ENCODE data around the gene KMT5C. TPM values are rescaled to one million over a fixed set of nuclear protein-coding genes. Genes with fewer than 3 reads are reported as not detected.

Gene KMT5C
- total RNA-seq, 4 donors from 2014 or later = 27.8 to 80.8 (median 31.3) TPM

DNA sequence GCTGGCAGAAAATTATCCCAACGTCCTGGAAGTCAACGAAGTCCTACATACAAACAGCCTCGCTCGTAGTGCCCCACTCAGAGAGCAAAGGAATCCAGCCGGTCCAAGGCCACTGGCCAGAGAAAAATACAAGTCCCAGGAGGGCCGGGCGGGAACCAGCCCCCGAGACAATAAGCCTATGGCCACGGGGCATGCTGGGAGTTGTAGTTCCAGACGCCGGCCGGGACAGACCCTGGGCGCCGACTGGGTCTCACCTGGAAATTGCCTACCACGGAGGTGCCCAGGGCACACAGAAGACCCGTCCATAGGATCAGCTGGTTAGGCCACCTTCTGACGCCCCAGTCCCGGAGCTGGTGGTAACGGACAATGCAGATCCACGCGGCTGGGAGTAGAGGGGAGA is 19.9 kb upstream of the KMT5C start:
- in situ Hi-C loops (cut with MboI; ENCODE audit: low pct_ligation_motif_present in 1 of 4, low pct_unique_long_range_greater_than_20kb in 1 of 4, low sequenced_read_pairs in 3 of 4) (no loop called here), intact Hi-C loops (cut with DNase I; ENCODE audit: low total_unique reads) (no loop called here)
- Histone ChIP-seq H3K27ac (no peak overlapping the region), H3K9me3 (no peaks in the 10 kb centered on the region), H3K4me3 (no peak overlapping the region), H3K4me1 (peaks cover 0 to 23% (median 12%) of the 10 kb centered on the region in 4 donors), H3K27me3 (no peaks in the 10 kb centered on the region), H3K36me3 (no peaks in the 10 kb centered on the region)
- no peak for DNase-seq
- no peak for TF ChIP-seq EP300 (IDR thresholded peaks at IDR 0.05; ENCODE audit: low read depth)
- TF ChIP-seq, protein P1, sequence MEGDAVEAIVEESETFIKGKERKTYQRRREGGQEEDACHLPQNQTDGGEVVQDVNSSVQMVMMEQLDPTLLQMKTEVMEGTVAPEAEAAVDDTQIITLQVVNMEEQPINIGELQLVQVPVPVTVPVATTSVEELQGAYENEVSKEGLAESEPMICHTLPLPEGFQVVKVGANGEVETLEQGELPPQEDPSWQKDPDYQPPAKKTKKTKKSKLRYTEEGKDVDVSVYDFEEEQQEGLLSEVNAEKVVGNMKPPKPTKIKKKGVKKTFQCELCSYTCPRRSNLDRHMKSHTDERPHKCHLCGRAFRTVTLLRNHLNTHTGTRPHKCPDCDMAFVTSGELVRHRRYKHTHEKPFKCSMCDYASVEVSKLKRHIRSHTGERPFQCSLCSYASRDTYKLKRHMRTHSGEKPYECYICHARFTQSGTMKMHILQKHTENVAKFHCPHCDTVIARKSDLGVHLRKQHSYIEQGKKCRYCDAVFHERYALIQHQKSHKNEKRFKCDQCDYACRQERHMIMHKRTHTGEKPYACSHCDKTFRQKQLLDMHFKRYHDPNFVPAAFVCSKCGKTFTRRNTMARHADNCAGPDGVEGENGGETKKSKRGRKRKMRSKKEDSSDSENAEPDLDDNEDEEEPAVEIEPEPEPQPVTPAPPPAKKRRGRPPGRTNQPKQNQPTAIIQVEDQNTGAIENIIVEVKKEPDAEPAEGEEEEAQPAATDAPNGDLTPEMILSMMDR (IDR thresholded peaks at IDR 0.05) = no peak
- no peak for TF ChIP-seq POLR2AphosphoS5 (IDR thresholded peaks at IDR 0.05)
- no peak for TF ChIP-seq POLR2A (IDR thresholded peaks at IDR 0.05)
- WGBS, 2 donors (ENCODE audit: low coverage in 1 of 2) = 63% methylated on average over 21 of the region's 21 CpGs; no CpG with 5 or more reads in 1 of the 2 donors

DNA sequence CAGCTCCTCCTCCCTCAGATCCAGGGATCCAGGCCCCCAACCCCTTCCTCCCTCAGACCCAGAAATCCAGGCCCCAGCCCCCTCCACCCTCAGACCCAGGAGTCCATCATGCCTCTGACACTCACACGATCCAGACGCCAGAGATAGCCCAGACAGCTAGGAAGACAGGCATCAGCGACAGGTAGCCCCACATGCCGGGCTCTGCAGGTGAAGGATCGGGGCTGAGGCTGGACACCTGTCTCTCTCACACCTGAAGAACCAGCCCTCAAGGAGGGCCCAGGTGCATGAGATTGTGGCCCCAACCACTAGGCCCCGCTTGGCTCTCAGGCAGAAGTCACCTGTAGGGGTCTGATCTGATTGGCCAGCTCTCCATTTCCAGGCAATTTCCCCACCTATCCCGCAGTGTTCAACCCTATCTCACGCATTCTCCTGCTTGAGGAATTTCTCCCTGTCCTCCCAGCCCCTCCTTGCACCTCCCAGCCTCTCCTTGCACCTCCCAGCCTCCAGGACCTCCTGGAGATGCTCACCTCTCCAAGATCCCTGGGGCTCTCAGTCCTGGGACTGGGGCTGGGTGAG is 18.7 kb upstream of the KMT5C start:
- H3K4me1 ChIP-seq = peaks cover 0 to 23% (median 12%) of the 10 kb centered on the region in 4 donors
- TF ChIP-seq EP300 (IDR thresholded peaks at IDR 0.05; ENCODE audit: low read depth) = no peak
- TF ChIP-seq POLR2AphosphoS5 (IDR thresholded peaks at IDR 0.05) = no peak
- no peak for TF ChIP-seq POLR2A (IDR thresholded peaks at IDR 0.05)
- TF ChIP-seq, protein P1 (IDR thresholded peaks at IDR 0.05) = no peak
- peak overlapping the region; percentile 2 to 57 (median 52) for H3K27ac ChIP-seq
- H3K36me3 ChIP-seq = no peaks in the 10 kb centered on the region
- 82 to 92% methylated on average over 2 to 5 of the region's 8 CpGs for WGBS, 2 donors (ENCODE audit: low coverage in 1 of 2)
- no peaks in the 10 kb centered on the region for H3K27me3 ChIP-seq
- DNase-seq = no peak
- peak overlapping the region in 1 of 4 donors; percentile 16 for H3K4me3 ChIP-seq
- intact Hi-C loops (cut with DNase I; ENCODE audit: low total_unique reads) = no loop called here
- in situ Hi-C loops (cut with MboI; ENCODE audit: low pct_ligation_motif_present in 1 of 4, low pct_unique_long_range_greater_than_20kb in 1 of 4, low sequenced_read_pairs in 3 of 4) = no loop called here
- H3K9me3 ChIP-seq = no peaks in the 10 kb centered on the region

DNA sequence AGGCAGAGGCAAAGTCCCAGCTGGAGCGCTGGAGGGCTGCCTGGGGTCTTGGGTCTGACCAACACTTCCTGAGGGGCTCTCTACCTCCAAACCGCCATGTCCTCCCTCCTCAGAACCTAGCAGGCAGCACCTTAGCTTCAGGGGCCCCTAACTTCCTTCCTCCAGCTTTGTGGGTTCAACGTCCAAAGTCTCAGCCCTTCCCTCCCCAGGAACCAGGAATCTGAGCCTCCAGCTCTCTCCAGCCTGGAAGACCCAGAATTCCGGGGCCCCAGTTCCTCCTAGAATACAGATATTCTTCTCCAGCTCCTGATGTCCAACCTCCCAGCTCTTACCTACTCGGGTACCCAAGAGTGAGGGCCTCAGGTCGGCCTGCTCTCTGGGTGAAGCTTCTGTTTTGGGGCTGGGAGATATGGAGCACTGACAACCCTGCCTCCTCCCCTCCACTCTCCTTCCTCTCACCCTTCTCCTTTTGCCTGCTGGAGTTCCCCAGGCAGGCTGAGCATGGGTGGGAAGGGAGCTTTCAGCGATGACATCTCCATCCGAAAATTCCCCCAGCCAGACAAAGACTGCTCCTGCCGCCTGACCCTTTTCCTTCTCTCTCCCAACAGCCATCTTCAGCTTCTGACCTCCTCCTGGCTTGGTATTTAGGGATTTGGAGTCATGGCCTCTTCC is 18.1 kb upstream of the KMT5C start:
- peak overlapping the region; percentile 2 to 57 (median 52) for H3K27ac ChIP-seq
- H3K4me1 ChIP-seq = peaks cover 0 to 23% (median 12%) of the 10 kb centered on the region in 4 donors
- TF ChIP-seq POLR2A (IDR thresholded peaks at IDR 0.05) (no peak), EP300 (IDR thresholded peaks at IDR 0.05; ENCODE audit: low read depth) (no peak), POLR2AphosphoS5 (IDR thresholded peaks at IDR 0.05) (no peak)
- TF ChIP-seq, protein P1 (IDR thresholded peaks at IDR 0.05) = no peak
- intact Hi-C loops (cut with DNase I; ENCODE audit: low total_unique reads) = no loop called here
- no peaks in the 10 kb centered on the region for H3K36me3 ChIP-seq
- H3K4me3 ChIP-seq = peak overlapping the region in 1 of 4 donors; percentile 16
- WGBS, 2 donors (ENCODE audit: low coverage in 1 of 2) = 59 to 60% methylated on average over 1 to 9 of the region's 9 CpGs
- H3K9me3 ChIP-seq = no peaks in the 10 kb centered on the region
- no peaks in the 10 kb centered on the region for H3K27me3 ChIP-seq
- in situ Hi-C loops (cut with MboI; ENCODE audit: low pct_ligation_motif_present in 1 of 4, low pct_unique_long_range_greater_than_20kb in 1 of 4, low sequenced_read_pairs in 3 of 4) = no loop called here
- peak; percentile 41 for DNase-seq

DNA sequence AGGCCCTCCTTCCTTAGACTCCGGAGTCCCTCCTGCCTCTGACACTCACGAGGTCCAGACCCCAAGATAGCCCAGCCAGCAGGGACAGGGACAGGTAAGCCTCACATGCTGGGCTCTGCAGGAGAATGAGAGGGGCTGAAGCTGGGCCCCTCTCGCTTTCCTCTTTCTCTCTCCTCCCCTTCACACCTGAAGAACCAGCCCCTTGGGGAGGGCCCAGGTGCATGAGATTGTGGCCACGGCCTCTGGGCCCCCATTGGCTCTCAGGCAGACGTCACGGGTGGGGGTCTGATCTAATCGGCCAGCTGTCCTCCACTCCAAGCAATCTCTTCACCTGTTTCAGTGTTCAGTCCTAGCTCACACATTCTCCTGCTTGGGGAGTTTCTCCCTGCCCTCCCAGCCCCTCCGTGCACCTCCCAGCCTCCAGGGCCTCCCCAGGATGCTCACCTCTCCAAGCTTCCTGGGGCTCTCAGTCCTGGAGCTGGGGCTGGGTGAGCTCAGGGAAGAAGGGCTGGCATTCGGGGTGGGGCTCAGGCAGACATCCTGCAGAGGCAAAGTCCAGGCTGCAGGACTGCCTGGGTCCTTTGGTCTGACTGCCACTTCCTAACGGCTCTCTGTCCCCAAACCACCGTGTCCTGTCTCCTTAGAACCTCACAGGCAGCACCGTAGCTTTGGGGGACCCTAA is 17.3 kb upstream of the KMT5C start:
- H3K4me3 ChIP-seq = peak overlapping the region in 1 of 4 donors; percentile 16

More for the DNA sequence above, 17.3 kb upstream of the KMT5C start:
- DNase-seq = peak; percentile 77
- 59% methylated on average over 12 of the region's 12 CpGs; no CpG with 5 or more reads in 1 of the 2 donors for WGBS, 2 donors (ENCODE audit: low coverage in 1 of 2)
- in situ Hi-C loops (cut with MboI; ENCODE audit: low pct_ligation_motif_present in 1 of 4, low pct_unique_long_range_greater_than_20kb in 1 of 4, low sequenced_read_pairs in 3 of 4) (no loop called here), intact Hi-C loops (cut with DNase I; ENCODE audit: low total_unique reads) (no loop called here)
- peaks cover 0 to 23% (median 12%) of the 10 kb centered on the region in 4 donors for H3K4me1 ChIP-seq
- peak overlapping the region; percentile 46 to 57 (median 52) for H3K27ac ChIP-seq
- TF ChIP-seq POLR2A (IDR thresholded peaks at IDR 0.05) (peak; percentile 50), EP300 (IDR thresholded peaks at IDR 0.05; ENCODE audit: low read depth) (no peak), POLR2AphosphoS5 (IDR thresholded peaks at IDR 0.05) (peak in 2 of 3 donors; percentile 43 to 67)
- no peaks in the 10 kb centered on the region for H3K27me3 ChIP-seq
- no peaks in the 10 kb centered on the region for H3K9me3 ChIP-seq
- H3K36me3 ChIP-seq = no peaks in the 10 kb centered on the region
